WTC11 (cell line): ENCODE results near the gene CADM1. TPM values are rescaled to one million over a fixed set of nuclear protein-coding genes. Genes with fewer than 3 reads are reported as not detected.

Experiments
- ATAC-seq: fragments of 200-7000 bp; cut with Tn5 transposase; 2 replicates; pipeline ENCODE4 v1.10.0; 2021; ENCODE audit warnings: mild to moderate bottlenecking, moderate library complexity
- CTCF ChIA-PET: fragments of 300-600 bp; sonication (Branson Sonifier 250); formaldehyde crosslinking; loops from one replicate; lab custom pipeline; 2021; ENCODE audit warnings: antibody characterized with exemption; lab: Charles Lee
- POLR2A ChIA-PET: fragments of 350-600 bp; sonication (Branson Sonifier 250); formaldehyde crosslinking; loops from one replicate; lab custom pipeline; 2021; ENCODE audit warnings: antibody characterized with exemption; lab: Charles Lee
- DNase-seq: peaks from one replicate; pipeline ENCODE4 v3.0.0; 2021; ENCODE audit warnings: low spot score
- H3K27ac Mint-ChIP-seq: 2 replicates; pipeline ENCODE4 v1.8.0; 2021; ENCODE audit warnings: mixed read lengths
- H3K27me3 Mint-ChIP-seq: 2 replicates; pipeline ENCODE4 v1.8.0; 2021; ENCODE audit warnings: low read depth, mild to moderate bottlenecking, moderate library complexity, mixed read lengths
- H3K36me3 Mint-ChIP-seq: 2 replicates; pipeline ENCODE4 v1.8.0; 2021; ENCODE audit warnings: mixed read lengths
- H3K4me1 Mint-ChIP-seq: 2 replicates; pipeline ENCODE4 v1.8.0; 2022; ENCODE audit warnings: mixed read lengths
- H3K4me3 Mint-ChIP-seq: 2 replicates; pipeline ENCODE4 v1.8.0; 2021; ENCODE audit warnings: mild to moderate bottlenecking, moderate library complexity, mixed read lengths
- H3K9me3 Mint-ChIP-seq: 2 replicates; pipeline ENCODE4 v1.8.0; 2021; ENCODE audit warnings: mixed read lengths
- FOXJ3 ChIP-seq: sonication (generic); formaldehyde crosslinking; IDR thresholded peaks from 2 replicates; pipeline ENCODE4 v1.9.0; 2021; ENCODE audit warnings: missing genetic modification reagents, mild to moderate bottlenecking, borderline replicate concordance
- HMGA2 ChIP-seq: fragments of 250-450 bp; sonication (Bioruptor Pico); IDR thresholded peaks from 2 replicates; pipeline ENCODE4 v1.4.0; 2021; ENCODE audit warnings: mild to moderate bottlenecking, moderate library complexity
- NFYB ChIP-seq: sonication (generic); formaldehyde crosslinking; conservative IDR thresholded peaks from 2 replicates; pipeline ENCODE4 v1.8.0; 2022; ENCODE audit warnings: low read depth, missing genetic modification reagents
- PRRX2 ChIP-seq: fragments of 250-450 bp; sonication (Bioruptor Pico); IDR thresholded peaks from 2 replicates; pipeline ENCODE4 v1.8.0; 2021; ENCODE audit warnings: mild to moderate bottlenecking
- TCF7 ChIP-seq: sonication (generic); formaldehyde crosslinking; IDR thresholded peaks from 2 replicates; pipeline ENCODE4 v1.8.0; 2022; ENCODE audit warnings: mild to moderate bottlenecking, low read depth, missing genetic modification reagents, moderate library complexity
- TEAD1 ChIP-seq: sonication (generic); formaldehyde crosslinking; IDR thresholded peaks from 2 replicates; pipeline ENCODE4 v1.8.0; 2022; ENCODE audit warnings: mild to moderate bottlenecking, missing genetic modification reagents
- total RNA-seq: library from RNA; stranded (reverse); gene quantifications from 3 replicates; pipeline ENCODE4 v1.2.3, GENCODE V29; 2021
- TF ChIP-seq, protein P1 (sequence below): sonication (generic); formaldehyde crosslinking; IDR thresholded peaks from 2 replicates; pipeline ENCODE4 v1.8.0; 2022; ENCODE audit warnings: missing genetic modification reagents
- TF ChIP-seq, protein P2 (sequence below): sonication (generic); formaldehyde crosslinking; IDR thresholded peaks from 2 replicates; pipeline ENCODE4 v1.8.1; 2023; ENCODE audit warnings: mild to moderate bottlenecking, missing genetic modification reagents, borderline replicate concordance
- TF ChIP-seq, protein P3 (sequence below): fragments of 250-450 bp; sonication (Bioruptor Pico); IDR thresholded peaks from 2 replicates; pipeline ENCODE4 v1.9.0; 2021; ENCODE audit warnings: mild to moderate bottlenecking
- TF ChIP-seq, protein P4 (sequence below): sonication (generic); formaldehyde crosslinking; IDR thresholded peaks from 2 replicates; pipeline ENCODE4 v1.8.0; 2022; ENCODE audit warnings: mild to moderate bottlenecking, missing genetic modification reagents
- TF ChIP-seq, protein P5 (sequence below): sonication (generic); formaldehyde crosslinking; IDR thresholded peaks from 2 replicates; pipeline ENCODE4 v1.8.0; 2023; ENCODE audit warnings: mild to moderate bottlenecking, missing genetic modification reagents

The CADM1 gene
- total RNA-seq, 1 experiment from 2014 or later, result 26.8 TPM

DNA sequence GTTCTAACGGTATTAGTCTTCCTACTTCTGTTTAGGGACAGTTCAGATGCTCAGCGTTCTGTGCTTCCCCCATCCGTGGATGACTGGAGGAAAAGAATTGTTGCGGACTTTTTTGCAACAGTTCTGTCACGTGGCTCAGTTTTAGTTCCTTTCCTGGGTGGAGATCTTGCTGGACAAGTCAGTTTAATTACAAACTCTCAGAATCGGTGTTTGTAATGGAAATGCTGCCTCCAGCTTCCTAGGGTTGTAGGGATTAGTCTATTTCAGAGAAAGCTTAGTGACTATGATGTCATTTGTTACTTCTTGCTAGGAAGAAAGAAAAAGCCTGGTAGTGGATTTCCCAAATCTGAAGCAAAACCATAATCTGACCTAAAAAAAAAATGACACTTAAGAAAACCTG, 320.4 kb downstream of the CADM1 start:
- ChIA-PET POLR2A (interaction anchor here (0.5 kb wide), 1 partner anchor 411 kb away, joined by 3 read pairs; no protein-coding TSS in a partner anchor), CTCF (no interaction called here)
- peaks cover 7% of the 10 kb centered on the region for H3K4me1 Mint-ChIP-seq
- H3K27me3 Mint-ChIP-seq, result peaks cover 3% of the 10 kb centered on the region; the same call in 1 of the 2 replicates
- no peak overlapping the region for H3K4me3 Mint-ChIP-seq
- H3K36me3 Mint-ChIP-seq, result no peaks in the 10 kb centered on the region
- ATAC-seq, result no peak
- TF ChIP-seq TEAD1 (no peak), NFYB (CRISPR knock-in tag) (no peak), TCF7 (CRISPR knock-in tag) (no peak), HMGA2 (CRISPR knock-in tag) (no peak), PRRX2 (CRISPR knock-in tag) (no peak), FOXJ3 (no peak)
- TF ChIP-seq, protein P1, sequence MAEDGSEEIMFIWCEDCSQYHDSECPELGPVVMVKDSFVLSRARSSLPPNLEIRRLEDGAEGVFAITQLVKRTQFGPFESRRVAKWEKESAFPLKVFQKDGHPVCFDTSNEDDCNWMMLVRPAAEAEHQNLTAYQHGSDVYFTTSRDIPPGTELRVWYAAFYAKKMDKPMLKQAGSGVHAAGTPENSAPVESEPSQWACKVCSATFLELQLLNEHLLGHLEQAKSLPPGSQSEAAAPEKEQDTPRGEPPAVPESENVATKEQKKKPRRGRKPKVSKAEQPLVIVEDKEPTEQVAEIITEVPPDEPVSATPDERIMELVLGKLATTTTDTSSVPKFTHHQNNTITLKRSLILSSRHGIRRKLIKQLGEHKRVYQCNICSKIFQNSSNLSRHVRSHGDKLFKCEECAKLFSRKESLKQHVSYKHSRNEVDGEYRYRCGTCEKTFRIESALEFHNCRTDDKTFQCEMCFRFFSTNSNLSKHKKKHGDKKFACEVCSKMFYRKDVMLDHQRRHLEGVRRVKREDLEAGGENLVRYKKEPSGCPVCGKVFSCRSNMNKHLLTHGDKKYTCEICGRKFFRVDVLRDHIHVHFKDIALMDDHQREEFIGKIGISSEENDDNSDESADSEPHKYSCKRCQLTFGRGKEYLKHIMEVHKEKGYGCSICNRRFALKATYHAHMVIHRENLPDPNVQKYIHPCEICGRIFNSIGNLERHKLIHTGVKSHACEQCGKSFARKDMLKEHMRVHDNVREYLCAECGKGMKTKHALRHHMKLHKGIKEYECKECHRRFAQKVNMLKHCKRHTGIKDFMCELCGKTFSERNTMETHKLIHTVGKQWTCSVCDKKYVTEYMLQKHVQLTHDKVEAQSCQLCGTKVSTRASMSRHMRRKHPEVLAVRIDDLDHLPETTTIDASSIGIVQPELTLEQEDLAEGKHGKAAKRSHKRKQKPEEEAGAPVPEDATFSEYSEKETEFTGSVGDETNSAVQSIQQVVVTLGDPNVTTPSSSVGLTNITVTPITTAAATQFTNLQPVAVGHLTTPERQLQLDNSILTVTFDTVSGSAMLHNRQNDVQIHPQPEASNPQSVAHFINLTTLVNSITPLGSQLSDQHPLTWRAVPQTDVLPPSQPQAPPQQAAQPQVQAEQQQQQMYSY, result no peak
- TF ChIP-seq, protein P2, sequence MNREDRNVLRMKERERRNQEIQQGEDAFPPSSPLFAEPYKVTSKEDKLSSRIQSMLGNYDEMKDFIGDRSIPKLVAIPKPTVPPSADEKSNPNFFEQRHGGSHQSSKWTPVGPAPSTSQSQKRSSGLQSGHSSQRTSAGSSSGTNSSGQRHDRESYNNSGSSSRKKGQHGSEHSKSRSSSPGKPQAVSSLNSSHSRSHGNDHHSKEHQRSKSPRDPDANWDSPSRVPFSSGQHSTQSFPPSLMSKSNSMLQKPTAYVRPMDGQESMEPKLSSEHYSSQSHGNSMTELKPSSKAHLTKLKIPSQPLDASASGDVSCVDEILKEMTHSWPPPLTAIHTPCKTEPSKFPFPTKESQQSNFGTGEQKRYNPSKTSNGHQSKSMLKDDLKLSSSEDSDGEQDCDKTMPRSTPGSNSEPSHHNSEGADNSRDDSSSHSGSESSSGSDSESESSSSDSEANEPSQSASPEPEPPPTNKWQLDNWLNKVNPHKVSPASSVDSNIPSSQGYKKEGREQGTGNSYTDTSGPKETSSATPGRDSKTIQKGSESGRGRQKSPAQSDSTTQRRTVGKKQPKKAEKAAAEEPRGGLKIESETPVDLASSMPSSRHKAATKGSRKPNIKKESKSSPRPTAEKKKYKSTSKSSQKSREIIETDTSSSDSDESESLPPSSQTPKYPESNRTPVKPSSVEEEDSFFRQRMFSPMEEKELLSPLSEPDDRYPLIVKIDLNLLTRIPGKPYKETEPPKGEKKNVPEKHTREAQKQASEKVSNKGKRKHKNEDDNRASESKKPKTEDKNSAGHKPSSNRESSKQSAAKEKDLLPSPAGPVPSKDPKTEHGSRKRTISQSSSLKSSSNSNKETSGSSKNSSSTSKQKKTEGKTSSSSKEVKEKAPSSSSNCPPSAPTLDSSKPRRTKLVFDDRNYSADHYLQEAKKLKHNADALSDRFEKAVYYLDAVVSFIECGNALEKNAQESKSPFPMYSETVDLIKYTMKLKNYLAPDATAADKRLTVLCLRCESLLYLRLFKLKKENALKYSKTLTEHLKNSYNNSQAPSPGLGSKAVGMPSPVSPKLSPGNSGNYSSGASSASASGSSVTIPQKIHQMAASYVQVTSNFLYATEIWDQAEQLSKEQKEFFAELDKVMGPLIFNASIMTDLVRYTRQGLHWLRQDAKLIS (CRISPR knock-in tag), result no peak
- TF ChIP-seq, protein P3, sequence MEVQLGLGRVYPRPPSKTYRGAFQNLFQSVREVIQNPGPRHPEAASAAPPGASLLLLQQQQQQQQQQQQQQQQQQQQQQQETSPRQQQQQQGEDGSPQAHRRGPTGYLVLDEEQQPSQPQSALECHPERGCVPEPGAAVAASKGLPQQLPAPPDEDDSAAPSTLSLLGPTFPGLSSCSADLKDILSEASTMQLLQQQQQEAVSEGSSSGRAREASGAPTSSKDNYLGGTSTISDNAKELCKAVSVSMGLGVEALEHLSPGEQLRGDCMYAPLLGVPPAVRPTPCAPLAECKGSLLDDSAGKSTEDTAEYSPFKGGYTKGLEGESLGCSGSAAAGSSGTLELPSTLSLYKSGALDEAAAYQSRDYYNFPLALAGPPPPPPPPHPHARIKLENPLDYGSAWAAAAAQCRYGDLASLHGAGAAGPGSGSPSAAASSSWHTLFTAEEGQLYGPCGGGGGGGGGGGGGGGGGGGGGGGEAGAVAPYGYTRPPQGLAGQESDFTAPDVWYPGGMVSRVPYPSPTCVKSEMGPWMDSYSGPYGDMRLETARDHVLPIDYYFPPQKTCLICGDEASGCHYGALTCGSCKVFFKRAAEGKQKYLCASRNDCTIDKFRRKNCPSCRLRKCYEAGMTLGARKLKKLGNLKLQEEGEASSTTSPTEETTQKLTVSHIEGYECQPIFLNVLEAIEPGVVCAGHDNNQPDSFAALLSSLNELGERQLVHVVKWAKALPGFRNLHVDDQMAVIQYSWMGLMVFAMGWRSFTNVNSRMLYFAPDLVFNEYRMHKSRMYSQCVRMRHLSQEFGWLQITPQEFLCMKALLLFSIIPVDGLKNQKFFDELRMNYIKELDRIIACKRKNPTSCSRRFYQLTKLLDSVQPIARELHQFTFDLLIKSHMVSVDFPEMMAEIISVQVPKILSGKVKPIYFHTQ (CRISPR knock-in tag), result no peak
- TF ChIP-seq, protein P4, sequence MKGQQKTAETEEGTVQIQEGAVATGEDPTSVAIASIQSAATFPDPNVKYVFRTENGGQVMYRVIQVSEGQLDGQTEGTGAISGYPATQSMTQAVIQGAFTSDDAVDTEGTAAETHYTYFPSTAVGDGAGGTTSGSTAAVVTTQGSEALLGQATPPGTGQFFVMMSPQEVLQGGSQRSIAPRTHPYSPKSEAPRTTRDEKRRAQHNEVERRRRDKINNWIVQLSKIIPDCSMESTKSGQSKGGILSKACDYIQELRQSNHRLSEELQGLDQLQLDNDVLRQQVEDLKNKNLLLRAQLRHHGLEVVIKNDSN (CRISPR knock-in tag), result no peak
- TF ChIP-seq, protein P5, sequence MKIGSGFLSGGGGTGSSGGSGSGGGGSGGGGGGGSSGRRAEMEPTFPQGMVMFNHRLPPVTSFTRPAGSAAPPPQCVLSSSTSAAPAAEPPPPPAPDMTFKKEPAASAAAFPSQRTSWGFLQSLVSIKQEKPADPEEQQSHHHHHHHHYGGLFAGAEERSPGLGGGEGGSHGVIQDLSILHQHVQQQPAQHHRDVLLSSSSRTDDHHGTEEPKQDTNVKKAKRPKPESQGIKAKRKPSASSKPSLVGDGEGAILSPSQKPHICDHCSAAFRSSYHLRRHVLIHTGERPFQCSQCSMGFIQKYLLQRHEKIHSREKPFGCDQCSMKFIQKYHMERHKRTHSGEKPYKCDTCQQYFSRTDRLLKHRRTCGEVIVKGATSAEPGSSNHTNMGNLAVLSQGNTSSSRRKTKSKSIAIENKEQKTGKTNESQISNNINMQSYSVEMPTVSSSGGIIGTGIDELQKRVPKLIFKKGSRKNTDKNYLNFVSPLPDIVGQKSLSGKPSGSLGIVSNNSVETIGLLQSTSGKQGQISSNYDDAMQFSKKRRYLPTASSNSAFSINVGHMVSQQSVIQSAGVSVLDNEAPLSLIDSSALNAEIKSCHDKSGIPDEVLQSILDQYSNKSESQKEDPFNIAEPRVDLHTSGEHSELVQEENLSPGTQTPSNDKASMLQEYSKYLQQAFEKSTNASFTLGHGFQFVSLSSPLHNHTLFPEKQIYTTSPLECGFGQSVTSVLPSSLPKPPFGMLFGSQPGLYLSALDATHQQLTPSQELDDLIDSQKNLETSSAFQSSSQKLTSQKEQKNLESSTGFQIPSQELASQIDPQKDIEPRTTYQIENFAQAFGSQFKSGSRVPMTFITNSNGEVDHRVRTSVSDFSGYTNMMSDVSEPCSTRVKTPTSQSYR (CRISPR knock-in tag), result no peak
- no peaks in the 10 kb centered on the region for H3K9me3 Mint-ChIP-seq
- DNase-seq, result no peak
- no peak overlapping the region for H3K27ac Mint-ChIP-seq
